Transverse colon (tissue), 4 donors: Measurements from ENCODE around the gene ZC3H12D. TPM values are rescaled to one million over a fixed set of nuclear protein-coding genes. Genes with fewer than 3 reads are reported as not detected.

Source experiments
- DNase-seq: peaks from one replicate; pipeline ENCODE4 v3.0.0-alpha.2; 2019
- H3K27ac ChIP-seq, 4 donors: fragments of 200-600 bp; sonication (generic); 2 replicates each; pipeline ENCODE4 v1.5.1; 2016 to 2018; ENCODE audit warnings: inconsistent platforms in 4 of 4
- H3K27me3 ChIP-seq: fragments of 200-600 bp; sonication (generic); 2 replicates; pipeline ENCODE4 v1.5.1; 2017; ENCODE audit warnings: inconsistent platforms
- H3K36me3 ChIP-seq, 4 donors: fragments of 200-600 bp; sonication (generic); 2 replicates each; pipeline ENCODE4 v1.5.1; 2017 to 2019; ENCODE audit warnings: inconsistent platforms in 4 of 4
- H3K4me1 ChIP-seq, 4 donors: fragments of 200-600 bp; sonication (generic); 2 replicates each; pipeline ENCODE4 v1.5.1; 2017 to 2020; ENCODE audit warnings: inconsistent platforms in 4 of 4
- H3K4me3 ChIP-seq, 4 donors: fragments of 200-600 bp; sonication (generic); 1 replicate in 1 of 4; 2 replicates in 3 of 4; pipeline versions ENCODE4 v1.5.1 to v1.6.1; 2017 to 2019; ENCODE audit warnings: inconsistent platforms in 4 of 4
- H3K9me3 ChIP-seq, 2 donors: fragments of 200-600 bp; sonication (generic); 2 replicates each; pipeline ENCODE4 v1.5.1; 2017 to 2019; ENCODE audit warnings: inconsistent platforms in 2 of 2
- CTCF ChIP-seq, 5 experiments: fragments of 200-600 bp in 3 of 5; fragments of 450-650 bp in 2 of 5; sonication (generic) in 3 of 5; IDR thresholded peaks; 1 replicate in 2 of 5; 2 replicates in 3 of 5; pipeline ENCODE4 v1.5.1; 2016 to 2017; ENCODE audit warnings: antibody characterized with exemption in 5 of 5, inconsistent platforms in 3 of 5, mild to moderate bottlenecking in 2 of 5, moderate library complexity in 1 of 5
- EP300 ChIP-seq: sonication (generic); formaldehyde crosslinking; IDR thresholded peaks from one replicate; pipeline ENCODE4 v1.6.1; 2017; ENCODE audit warnings: antibody characterized with exemption, low read depth
- POLR2A ChIP-seq: fragments of 450-650 bp; IDR thresholded peaks from one replicate; pipeline ENCODE4 v1.6.1; 2016; ENCODE audit warnings: antibody characterized with exemption, mild to moderate bottlenecking, moderate library complexity
- POLR2AphosphoS5 ChIP-seq, 3 donors: sonication (generic); formaldehyde crosslinking; IDR thresholded peaks; one replicate each; pipeline ENCODE4 v1.6.1; 2016; ENCODE audit warnings: antibody characterized with exemption in 3 of 3
- WGBS, 2 donors: methylation state at CpG; one replicate each; pipeline ENCODE4 v1.1.5; 2018; ENCODE audit warnings: low coverage in 1 of 2; 5-methylcytosine and 5-hydroxymethylcytosine counted together
- in situ Hi-C, 4 donors: fragments of 200-750 bp; cut with MboI; loops; one replicate each; pipeline versions ENCODE4 v1.15.0 to v1.15.1; 2017; ENCODE audit warnings: low sequenced_read_pairs in 3 of 4, low pct_ligation_motif_present in 1 of 4, low pct_unique_long_range_greater_than_20kb in 1 of 4
- intact Hi-C: fragments of 100-400 bp; cut with DNase I; formaldehyde crosslinking; loops from one replicate; pipeline ENCODE4 v1.15.1; 2023; ENCODE audit warnings: low total_unique reads
- total RNA-seq, 4 donors: library from RNA; depleted of rRNA; stranded (reverse); fragments of >200 nt; gene quantifications; one replicate each; pipeline ENCODE4 v1.1.0, GENCODE V29; 2016

ZC3H12D gene
- total RNA-seq, 4 donors from 2014 or later: 1.8 to 24.3 (median 12.1) TPM

- 83 to 88% methylated on average over 1 to 11 of the region's 13 CpGs for WGBS, 2 donors
- in situ Hi-C loops (no loop called here), intact Hi-C loops (no loop called here)
- Histone ChIP-seq H3K9me3 (no peaks in the 10 kb centered on the region), H3K27ac (peak overlapping the region; percentile 47 to 79 (median 78)), H3K4me3 (peak overlapping the region in 1 of 4 donors; percentile 64), H3K27me3 (no peaks in the 10 kb centered on the region), H3K36me3 (no peaks in the 10 kb centered on the region), H3K4me1 (peaks cover 23 to 58% (median 41%) of the 10 kb centered on the region in 4 donors)
- no peak for TF ChIP-seq POLR2AphosphoS5 (IDR thresholded peaks at IDR 0.05)
- DNase-seq: no peak
These were observed 32.5 kb downstream of the ZC3H12D start for GRCh38 chr6:149452037-149452939.

- no peaks in the 10 kb centered on the region for H3K9me3 ChIP-seq
- no peaks in the 10 kb centered on the region for H3K36me3 ChIP-seq
- DNase-seq: peak; percentile 82
- H3K4me1 ChIP-seq: peaks cover 23 to 55% (median 41%) of the 10 kb centered on the region in 4 donors
- in situ Hi-C loops (no loop called here), intact Hi-C loops (no loop called here)
- no peak for TF ChIP-seq CTCF (IDR thresholded peaks at IDR 0.05)
- TF ChIP-seq POLR2A: peak; percentile 64
- TF ChIP-seq POLR2AphosphoS5 (IDR thresholded peaks at IDR 0.05): peak in 2 of 3 donors; percentile 17 to 63
- no peak for TF ChIP-seq EP300
- peak overlapping the region; percentile 47 to 79 (median 78) for H3K27ac ChIP-seq
- 61% methylated on average over 32 of the region's 47 CpGs; no CpG with 5 or more reads in 1 of the 2 donors for WGBS, 2 donors
- peak overlapping the region; percentile 24 to 64 (median 42) for H3K4me3 ChIP-seq
- no peaks in the 10 kb centered on the region for H3K27me3 ChIP-seq
These were observed 33.3 kb downstream of the ZC3H12D start for GRCh38 chr6:149451376-149452036.

GRCh38 chr6:149450679-149451375 lies 34.0 kb downstream of the ZC3H12D start:
- Histone ChIP-seq H3K27ac (peak overlapping the region; percentile 47 to 79 (median 78)), H3K27me3 (no peaks in the 10 kb centered on the region), H3K4me1 (peaks cover 23 to 55% (median 41%) of the 10 kb centered on the region in 4 donors), H3K4me3 (peak overlapping the region; percentile 24 to 64 (median 42)), H3K9me3 (no peaks in the 10 kb centered on the region), H3K36me3 (no peaks in the 10 kb centered on the region)
- WGBS, 2 donors: 38% methylated on average over 76 of the region's 89 CpGs; no CpG with 5 or more reads in 1 of the 2 donors
- peak; percentile 56 for DNase-seq
- TF ChIP-seq POLR2A (peak; percentile 2), EP300 (no peak), POLR2AphosphoS5 (IDR thresholded peaks at IDR 0.05) (peak in 2 of 3 donors; percentile 47 to 51), CTCF (IDR thresholded peaks at IDR 0.05) (no peak)
- intact Hi-C loops: no loop called here
- in situ Hi-C loops: no loop called here

- DNase-seq: no peak
- no peaks in the 10 kb centered on the region for H3K27me3 ChIP-seq
- H3K27ac ChIP-seq: peak overlapping the region; percentile 47 to 79 (median 78)
- H3K9me3 ChIP-seq: no peaks in the 10 kb centered on the region
- 40 to 84% methylated on average over 1 to 14 of the region's 14 CpGs for whole genome bisulfite sequencing, 2 donors
- H3K4me3 ChIP-seq: peak overlapping the region in 3 of 4 donors; percentile 36 to 64 (median 48)
- no peaks in the 10 kb centered on the region for H3K36me3 ChIP-seq
- TF ChIP-seq POLR2AphosphoS5 (IDR thresholded peaks at IDR 0.05) (no peak), POLR2A (no peak), EP300 (no peak), CTCF (IDR thresholded peaks at IDR 0.05) (no peak)
- intact Hi-C loops: no loop called here
- H3K4me1 ChIP-seq: peaks cover 21 to 50% (median 37%) of the 10 kb centered on the region in 4 donors
- in situ Hi-C loops: loop anchor here in 2 of 4 donors (25.0 kb wide), 2 partner anchors 263 to 888 kb away; no protein-coding TSS in a partner anchor
These were observed 34.8 kb downstream of the ZC3H12D start for GRCh38 chr6:149449831-149450678.
